Activated naive CD4-positive, alpha-beta T cell treated with anti-CD3 and anti-CD28 coated beads, Interleukin-2, amount 50 U/mL, for 16 hours (primary cell): ENCODE data around the gene LRRC27.
"Not testable (repeated sequence)": the region's sequence is repeated elsewhere in the genome, so short reads cannot be mapped to it uniquely, and the experiment has no call there.

Source experiments
- DNase-seq: peaks from one replicate; pipeline ENCODE4 v3.0.0-alpha.2; 2020

The LRRC27 gene

GRCh38 chr10:132301371-132302330, 30.3 kb upstream of the LRRC27 start:
- DNase-seq: no peak

GRCh38 chr10:132302421-132303310, 29.3 kb upstream of the LRRC27 start:
- no peak for DNase-seq

GRCh38 chr10:132303361-132304115, 28.5 kb upstream of the LRRC27 start:
- DNase-seq: no peak

GRCh38 chr10:132304756-132305509, 27.1 kb upstream of the LRRC27 start:
- no peak for DNase-seq

GRCh38 chr10:132305654-132306342, 26.2 kb upstream of the LRRC27 start:
- DNase-seq: no peak

GRCh38 chr10:132306343-132306685, 25.7 kb upstream of the LRRC27 start:
- DNase-seq: no peak

- peak; percentile 55 for DNase-seq
These were observed 24.9 kb upstream of the LRRC27 start for GRCh38 chr10:132306864-132307751.

- DNase-seq: peak; percentile 89
These were observed 24.0 kb upstream of the LRRC27 start, which contains the start of gene STK32C for GRCh38 chr10:132307823-132308586. TSS of gene STK32C (minus strand) at chr10:132307950. CDS start at chr10:132307833, 117 bp downstream.

GRCh38 chr10:132308587-132309470, 23.2 kb upstream of the LRRC27 start:
- DNase-seq: no peak

- no peak for DNase-seq
These were observed 22.5 kb upstream of the LRRC27 start for GRCh38 chr10:132309471-132309865.

GRCh38 chr10:132309879-132310591, 22.0 kb upstream of the LRRC27 start:
- DNase-seq: no peak

- no peak for DNase-seq
These were observed 21.2 kb upstream of the LRRC27 start for GRCh38 chr10:132310701-132311337.

- no peak for DNase-seq
These were observed 20.6 kb upstream of the LRRC27 start for GRCh38 chr10:132311338-132311939.

- DNase-seq: no peak
These were observed 18.7 kb upstream of the LRRC27 start for GRCh38 chr10:132313305-132313704.

- no peak for DNase-seq
These were observed 18.1 kb upstream of the LRRC27 start for GRCh38 chr10:132313865-132314264.

GRCh38 chr10:132314336-132314735, 17.7 kb upstream of the LRRC27 start:
- no peak for DNase-seq

GRCh38 chr10:132314881-132315280, 17.1 kb upstream of the LRRC27 start:
- DNase-seq: not testable (repeated sequence)
